BLaER1 (cell line): Measurements from ENCODE around the gene CYP1A2.

ENCODE experiments used
- H3K27ac ChIP-seq: shearing (Covaris generic); formaldehyde crosslinking; 2 replicates; pipeline ENCODE4 v1.8.1; 2022
- H3K27me3 ChIP-seq: shearing (Covaris generic); formaldehyde crosslinking; 2 replicates; pipeline ENCODE4 v1.8.1; 2022
- H3K36me3 ChIP-seq: shearing (Covaris generic); formaldehyde crosslinking; 2 replicates; pipeline ENCODE4 v1.8.1; 2022
- H3K4me1 ChIP-seq: shearing (Covaris generic); formaldehyde crosslinking; 2 replicates; pipeline ENCODE4 v1.8.1; 2022
- H3K4me2 ChIP-seq: shearing (Covaris generic); formaldehyde crosslinking; 2 replicates; pipeline ENCODE4 v1.8.1; 2022
- H3K4me3 ChIP-seq: shearing (Covaris generic); formaldehyde crosslinking; 2 replicates; pipeline ENCODE4 v1.8.1; 2022
- H3K9ac ChIP-seq: shearing (Covaris generic); formaldehyde crosslinking; 2 replicates; pipeline ENCODE4 v1.8.1; 2022
- H3K9me3 ChIP-seq: shearing (Covaris generic); formaldehyde crosslinking; 2 replicates; pipeline ENCODE4 v1.8.1; 2022
- H4K20me1 ChIP-seq: shearing (Covaris generic); formaldehyde crosslinking; 2 replicates; pipeline ENCODE4 v1.8.1; 2022
- Cebpa-rat ChIP-seq: shearing (Covaris generic); IDR thresholded peaks from 2 replicates; pipeline ENCODE4 v1.8.1; 2022

The CYP1A2 gene

GRCh38 chr15:74767167-74768098 lies 18.8 kb downstream of the CYP1A2 start:
- no peak for TF ChIP-seq Cebpa-rat
- peaks cover 44% of the 10 kb centered on the region for H3K4me1 ChIP-seq
- H4K20me1 ChIP-seq, result no peaks in the 10 kb centered on the region
- no peak overlapping the region for H3K27ac ChIP-seq
- no peak overlapping the region for H3K9ac ChIP-seq
- no peaks in the 10 kb centered on the region for H3K27me3 ChIP-seq
- no peak overlapping the region for H3K4me3 ChIP-seq
- no peaks in the 10 kb centered on the region for H3K9me3 ChIP-seq
- no peak overlapping the region for H3K4me2 ChIP-seq
- H3K36me3 ChIP-seq, result no peaks in the 10 kb centered on the region

- H3K27ac ChIP-seq, result no peak overlapping the region
- no peaks in the 10 kb centered on the region for H3K9me3 ChIP-seq
- no peak overlapping the region for H3K9ac ChIP-seq
- H3K36me3 ChIP-seq, result no peaks in the 10 kb centered on the region
- H3K27me3 ChIP-seq, result no peaks in the 10 kb centered on the region
- H4K20me1 ChIP-seq, result no peaks in the 10 kb centered on the region
- peak overlapping the region; percentile 74 for H3K4me2 ChIP-seq
- 0 out of 2 replicates have a peak overlapping the region, but pooled peaks have one; percentile 31 for H3K4me3 ChIP-seq
- peaks cover 44% of the 10 kb centered on the region for H3K4me1 ChIP-seq
- TF ChIP-seq Cebpa-rat, result no peak
Observed at GRCh38 chr15:74768099-74768770, 19.6 kb downstream of the CYP1A2 start.

GRCh38 chr15:74768771-74769342 lies 20.2 kb downstream of the CYP1A2 start:
- H3K36me3 ChIP-seq, result no peaks in the 10 kb centered on the region
- H3K4me2 ChIP-seq, result peak overlapping the region; percentile 74
- H3K27ac ChIP-seq, result no peak overlapping the region
- 0 out of 2 replicates have a peak overlapping the region, but pooled peaks have one; percentile 31 for H3K4me3 ChIP-seq
- H3K4me1 ChIP-seq, result peaks cover 44% of the 10 kb centered on the region
- no peaks in the 10 kb centered on the region for H3K27me3 ChIP-seq
- H4K20me1 ChIP-seq, result no peaks in the 10 kb centered on the region
- no peaks in the 10 kb centered on the region for H3K9me3 ChIP-seq
- no peak overlapping the region for H3K9ac ChIP-seq
- TF ChIP-seq Cebpa-rat, result no peak

GRCh38 chr15:74769463-74770025 lies 20.9 kb downstream of the CYP1A2 start:
- H3K4me1 ChIP-seq, result peaks cover 50% of the 10 kb centered on the region
- no peak overlapping the region for H3K9ac ChIP-seq
- no peaks in the 10 kb centered on the region for H4K20me1 ChIP-seq
- no peaks in the 10 kb centered on the region for H3K27me3 ChIP-seq
- H3K9me3 ChIP-seq, result no peaks in the 10 kb centered on the region
- no peak overlapping the region for H3K4me2 ChIP-seq
- H3K27ac ChIP-seq, result no peak overlapping the region
- TF ChIP-seq Cebpa-rat, result no peak
- no peak overlapping the region for H3K4me3 ChIP-seq
- no peaks in the 10 kb centered on the region for H3K36me3 ChIP-seq

GRCh38 chr15:74770211-74770903 lies 21.7 kb downstream of the CYP1A2 start:
- Histone ChIP-seq H4K20me1 (no peaks in the 10 kb centered on the region), H3K4me2 (peak overlapping the region; percentile 65), H3K4me1 (peaks cover 58% of the 10 kb centered on the region), H3K9ac (peak overlapping the region; percentile 47), H3K4me3 (no peak overlapping the region), H3K27ac (peak overlapping the region; percentile 27; the same call in 1 of the 2 replicates), H3K36me3 (no peaks in the 10 kb centered on the region), H3K9me3 (no peaks in the 10 kb centered on the region), H3K27me3 (no peaks in the 10 kb centered on the region)
- TF ChIP-seq Cebpa-rat, result no peak

- Histone ChIP-seq H3K4me3 (no peak overlapping the region), H4K20me1 (no peaks in the 10 kb centered on the region), H3K9me3 (no peaks in the 10 kb centered on the region), H3K9ac (no peak overlapping the region), H3K27ac (peak overlapping the region; percentile 47; the same call in 1 of the 2 replicates), H3K4me2 (peak overlapping the region; percentile 97), H3K4me1 (peaks cover 85% of the 10 kb centered on the region), H3K36me3 (no peaks in the 10 kb centered on the region), H3K27me3 (no peaks in the 10 kb centered on the region)
- TF ChIP-seq Cebpa-rat, result no peak
Observed at GRCh38 chr15:74773329-74773728, 24.7 kb downstream of the CYP1A2 start.

- Histone ChIP-seq H3K4me2 (peak overlapping the region; percentile 97), H3K27me3 (no peaks in the 10 kb centered on the region), H3K27ac (peak overlapping the region; percentile 47; the same call in 1 of the 2 replicates), H3K36me3 (no peaks in the 10 kb centered on the region), H3K4me1 (peaks cover 85% of the 10 kb centered on the region), H3K9ac (no peak overlapping the region), H3K9me3 (no peaks in the 10 kb centered on the region), H3K4me3 (no peak overlapping the region), H4K20me1 (no peaks in the 10 kb centered on the region)
- TF ChIP-seq Cebpa-rat, result 0 out of 2 replicates have a peak, but pooled peaks have one; percentile 61
Observed at GRCh38 chr15:74773731-74774252, 25.1 kb downstream of the CYP1A2 start.

- no peaks in the 10 kb centered on the region for H3K9me3 ChIP-seq
- H3K4me3 ChIP-seq, result peak overlapping the region; percentile 9; the same call in 1 of the 2 replicates
- no peaks in the 10 kb centered on the region for H3K27me3 ChIP-seq
- H3K4me2 ChIP-seq, result peak overlapping the region; percentile 97
- no peak for TF ChIP-seq Cebpa-rat
- H3K27ac ChIP-seq, result peak overlapping the region; percentile 100
- no peaks in the 10 kb centered on the region for H4K20me1 ChIP-seq
- H3K36me3 ChIP-seq, result no peaks in the 10 kb centered on the region
- H3K4me1 ChIP-seq, result peaks cover 98% of the 10 kb centered on the region
- peak overlapping the region; percentile 18; the same call in 1 of the 2 replicates for H3K9ac ChIP-seq
Observed at GRCh38 chr15:74775132-74775562, 26.5 kb downstream of the CYP1A2 start.

- Histone ChIP-seq H3K9ac (peak overlapping the region; percentile 18), H3K9me3 (no peaks in the 10 kb centered on the region), H3K4me2 (peak overlapping the region; percentile 97), H3K4me1 (peaks cover 100% of the 10 kb centered on the region), H3K4me3 (peak overlapping the region; percentile 9; the same call in 1 of the 2 replicates), H3K27me3 (no peaks in the 10 kb centered on the region), H4K20me1 (no peaks in the 10 kb centered on the region), H3K36me3 (no peaks in the 10 kb centered on the region), H3K27ac (peak overlapping the region; percentile 100)
- no peak for TF ChIP-seq Cebpa-rat
Observed at GRCh38 chr15:74775894-74776293, 27.2 kb downstream of the CYP1A2 start.
